IMR-90 (cell line): ENCODE data around the gene NR4A1. TPM values are rescaled to one million over a fixed set of nuclear protein-coding genes. Genes with fewer than 3 reads are reported as not detected.

Source experiments
- ATAC-seq: fragments of 200-7000 bp; cut with Tn5 transposase; 2 replicates; pipeline ENCODE4 v1.9.1; 2020; ENCODE audit warnings: low read depth, mild to moderate bottlenecking, moderate library complexity
- BruUV-seq: library from RNA; stranded (reverse); fragments of 400-500 nt; replicated peaks from 2 replicates; lab custom pipeline; 2021; lab: Mats Ljungman, UMichigan
- CTCF ChIA-PET: fragments of 300-600 bp; formaldehyde crosslinking; extraction: SDS; loops from one replicate; lab custom pipeline; 2021; ENCODE audit warnings: antibody characterized with exemption; lab: Yijun Ruan, JAX
- POLR2A ChIA-PET: fragments of 300-600 bp; sonication (Branson Sonifier 250); formaldehyde crosslinking; loops from one replicate; lab custom pipeline; 2022; ENCODE audit warnings: antibody characterized with exemption; ENCODE audit not compliant: unreplicated experiment; lab: Charles Lee
- DNase-seq: peaks from one replicate; pipeline ENCODE4 v3.0.0; 2013
- H2AFZ ChIP-seq: replicated peaks from 2 replicates; pipeline ENCODE3; 2013; ENCODE audit warnings: low read length, mild to moderate bottlenecking; ENCODE audit not compliant: poor library complexity
- H2AK5ac ChIP-seq: 2 replicates; pipeline ENCODE4 v1.6.1; 2013; ENCODE audit warnings: low read depth, low read length, inconsistent platforms
- H2AK9ac ChIP-seq: replicated peaks from 2 replicates; pipeline ENCODE3; 2013; ENCODE audit warnings: mild to moderate bottlenecking, low read depth, low read length, moderate library complexity; ENCODE audit not compliant: poor library complexity
- H2BK120ac ChIP-seq: 2 replicates; pipeline ENCODE4 v1.6.1; 2013; ENCODE audit warnings: low read depth, low read length, inconsistent platforms
- H2BK15ac ChIP-seq: 3 replicates; pipeline ENCODE4 v1.6.1; 2013; ENCODE audit warnings: low read depth, low read length, inconsistent platforms
- H2BK20ac ChIP-seq: 2 replicates; pipeline ENCODE4 v1.6.1; 2013; ENCODE audit warnings: low read depth, mild to moderate bottlenecking, inconsistent platforms, low read length, moderate library complexity
- H2BK5ac ChIP-seq: 2 replicates; pipeline ENCODE4 v1.6.1; 2013; ENCODE audit warnings: mild to moderate bottlenecking, low read depth, low read length, inconsistent platforms; ENCODE audit not compliant: poor library complexity, severe bottlenecking
- H3K14ac ChIP-seq: replicated peaks from 2 replicates; pipeline ENCODE4 v1.6.1; 2013; ENCODE audit warnings: low read depth, low read length, inconsistent platforms
- H3K18ac ChIP-seq: 2 replicates; pipeline ENCODE4 v1.6.1; 2013; ENCODE audit warnings: low read depth, low read length, control low read depth
- H3K23ac ChIP-seq: 2 replicates; pipeline ENCODE4 v1.6.1; 2013; ENCODE audit warnings: low read depth, low read length, inconsistent platforms
- H3K27ac ChIP-seq: 2 replicates; pipeline ENCODE4 v1.5.1; 2013; ENCODE audit warnings: mild to moderate bottlenecking, control low read depth, low read length; ENCODE audit not compliant: insufficient read depth
- H3K27me3 ChIP-seq: 2 replicates; pipeline ENCODE4 v1.6.1; 2013; ENCODE audit warnings: low read length; ENCODE audit not compliant: control insufficient read depth, insufficient read depth
- H3K36me3 ChIP-seq: 2 replicates; pipeline ENCODE4 v1.6.1; 2013; ENCODE audit warnings: low read length, mixed read lengths; ENCODE audit not compliant: control insufficient read depth, insufficient read depth
- H3K4ac ChIP-seq: 2 replicates; pipeline ENCODE4 v1.6.1; 2013; ENCODE audit warnings: low read depth, low read length, inconsistent platforms
- H3K4me1 ChIP-seq: 2 replicates; pipeline ENCODE4 v1.6.1; 2013; ENCODE audit warnings: low read length, mixed read lengths; ENCODE audit not compliant: control insufficient read depth, insufficient read depth
- H3K4me2 ChIP-seq: 2 replicates; pipeline ENCODE4 v1.6.1; 2013; ENCODE audit warnings: low read depth, mild to moderate bottlenecking, control low read depth, low read length, moderate library complexity
- H3K4me3 ChIP-seq: 2 replicates; pipeline ENCODE4 v1.5.1; 2013; ENCODE audit warnings: low read depth, mild to moderate bottlenecking, control low read depth, low read length, moderate library complexity; ENCODE audit not compliant: insufficient read depth
- H3K56ac ChIP-seq: 2 replicates; pipeline ENCODE4 v1.6.1; 2013; ENCODE audit warnings: low read length, inconsistent platforms; ENCODE audit not compliant: insufficient read depth; ENCODE audit errors: extremely low read depth
- H3K79me1 ChIP-seq, 2 experiments: 2 replicates each; pipeline ENCODE4 v1.6.1; 2013; ENCODE audit warnings: low read length in 2 of 2, inconsistent platforms in 1 of 2, low read depth in 1 of 2
- H3K9ac ChIP-seq: 2 replicates; pipeline ENCODE4 v1.6.1; 2013; ENCODE audit warnings: low read depth, low read length, control low read depth
- H3K9me1 ChIP-seq: 2 replicates; pipeline ENCODE4 v1.6.1; 2013; ENCODE audit warnings: low read length, inconsistent platforms; ENCODE audit not compliant: insufficient read depth
- H3K9me3 ChIP-seq: 2 replicates; pipeline ENCODE4 v1.6.1; 2013; ENCODE audit warnings: low read length; ENCODE audit not compliant: control insufficient read depth, insufficient read depth
- H4K20me1 ChIP-seq: 2 replicates; pipeline ENCODE4 v1.6.1; 2013; ENCODE audit warnings: low read length, inconsistent platforms; ENCODE audit not compliant: insufficient read depth
- H4K5ac ChIP-seq: 2 replicates; pipeline ENCODE4 v1.6.1; 2013; ENCODE audit warnings: mild to moderate bottlenecking, low read depth, low read length, control low read depth
- H4K8ac ChIP-seq, 2 experiments: 2 replicates each; pipeline ENCODE4 v1.6.1; 2013; ENCODE audit warnings: low read depth in 2 of 2, low read length in 2 of 2, control low read depth in 1 of 2, inconsistent platforms in 1 of 2
- H4K91ac ChIP-seq: 2 replicates; pipeline ENCODE4 v1.6.1; 2013; ENCODE audit warnings: low read depth, low read length, inconsistent platforms; ENCODE audit not compliant: insufficient read depth
- BHLHE40 ChIP-seq: fragments of 150-350 bp; IDR thresholded peaks from 2 replicates; pipeline ENCODE4 v1.6.1; 2016; ENCODE audit warnings: mild to moderate bottlenecking, low read depth, low read length
- CEBPB ChIP-seq: IDR thresholded peaks from 2 replicates; pipeline ENCODE4 v1.6.1; 2012; ENCODE audit warnings: low read depth, low read length, improper control_type of control experiment
- CHD1 ChIP-seq: IDR thresholded peaks from 2 replicates; pipeline ENCODE4 v1.6.1; 2012; ENCODE audit warnings: low read depth, low read length, improper control_type of control experiment
- ELK1 ChIP-seq: fragments of 150-350 bp; IDR thresholded peaks from 2 replicates; pipeline ENCODE4 v1.6.1; 2016; ENCODE audit warnings: low read depth, mild to moderate bottlenecking, low read length, moderate library complexity, borderline replicate concordance
- FOS ChIP-seq: fragments of 150-350 bp; IDR thresholded peaks from 2 replicates; pipeline ENCODE4 v1.6.1; 2016; ENCODE audit warnings: low read depth, low read length
- MAFK ChIP-seq: IDR thresholded peaks from 2 replicates; pipeline ENCODE4 v1.6.1; 2012; ENCODE audit warnings: low read depth, low read length, improper control_type of control experiment
- MAZ ChIP-seq: IDR thresholded peaks from 2 replicates; pipeline ENCODE4 v1.6.1; 2012; ENCODE audit warnings: low read depth, mild to moderate bottlenecking, low read length, improper control_type of control experiment, moderate library complexity, borderline replicate concordance
- MXI1 ChIP-seq: IDR thresholded peaks from 2 replicates; pipeline ENCODE4 v1.6.1; 2012; ENCODE audit warnings: low read depth, mild to moderate bottlenecking, low read length, moderate library complexity, borderline replicate concordance
- NFE2L2 ChIP-seq: fragments of 150-350 bp; IDR thresholded peaks from 2 replicates; pipeline ENCODE4 v1.6.1; 2016; ENCODE audit warnings: low read depth, mild to moderate bottlenecking, low read length
- POLR2A ChIP-seq: IDR thresholded peaks from 2 replicates; pipeline ENCODE4 v1.6.1; 2012; ENCODE audit warnings: mild to moderate bottlenecking, low read depth, low read length
- RCOR1 ChIP-seq: IDR thresholded peaks from 2 replicates; pipeline ENCODE4 v1.6.1; 2012; ENCODE audit warnings: mild to moderate bottlenecking, low read length, improper control_type of control experiment; ENCODE audit not compliant: insufficient replicate concordance
- SMC3 ChIP-seq: fragments of 150-350 bp; IDR thresholded peaks from 2 replicates; pipeline ENCODE4 v1.6.1; 2016; ENCODE audit warnings: low read depth, mild to moderate bottlenecking, antibody characterized with exemption, low read length, moderate library complexity
- WGBS, 2 experiments: methylation state at CpG; one replicate each; pipeline versions ENCODE4 v1.1.5 to v1.1.7; 2013; ENCODE audit warnings: missing lambda C conversion rate in 2 of 2; ENCODE audit not compliant: insufficient read length in 1 of 2; ENCODE audit errors: extremely low coverage in 2 of 2; 5-methylcytosine and 5-hydroxymethylcytosine counted together
- dilution Hi-C: fragments of 300-500 bp; cut with HindIII; formaldehyde crosslinking; loops from one replicate; pipeline ENCODE4 v1.14.3; 2018; ENCODE audit warnings: low sequenced_read_pairs; ENCODE audit not compliant: unreplicated experiment
- in situ Hi-C: fragments of 300-500 bp; cut with MboI; formaldehyde crosslinking; loops from 3 replicates; pipeline ENCODE4 v1.14.3; 2019; ENCODE audit warnings: low sequenced_read_pairs, inconsistent platforms, mixed read lengths
- intact Hi-C: fragments of 100-400 bp; cut with micrococcal nuclease; formaldehyde crosslinking; loops from 2 replicates; pipeline ENCODE4 v1.10.0; 2022
- polyA plus RNA-seq, 3 experiments: library from polyadenylated mRNA; depleted of rRNA; stranded (reverse); fragments of >200 nt; gene quantifications; 2 replicates each; pipeline ENCODE4 v1.2.3, GENCODE V29; 2012; ENCODE audit warnings: low replicate concordance in 1 of 3
- total RNA-seq: library from RNA; depleted of rRNA; stranded (reverse); fragments of >200 nt; gene quantifications from 2 replicates; pipeline ENCODE4 v1.2.3, GENCODE V29; 2012
- TF ChIP-seq, protein P1 (sequence below): fragments of 150-350 bp; IDR thresholded peaks from 2 replicates; pipeline ENCODE4 v1.6.1; 2017; ENCODE audit warnings: mild to moderate bottlenecking, antibody characterized with exemption, low read length, low read depth

NR4A1 gene
- total and polyA plus RNA-seq, 2 of the 4 experiments (the other 2 are of a cell fraction): 6.6 to 34.1 TPM

GRCh38 chr12:52033446-52034140 is 17.6 kb upstream of the NR4A1 start:
- Histone ChIP-seq H3K36me3 (no peaks in the 10 kb centered on the region), H3K9me3 (no peaks in the 10 kb centered on the region), H3K4me2 (peak overlapping the region; percentile 80), H2AK5ac (peak overlapping the region; percentile 67), H4K5ac (peak overlapping the region; percentile 72), H2BK5ac (peak overlapping the region; percentile 65), H2BK120ac (peak overlapping the region; percentile 64; the same call in 1 of the 2 replicates), H3K4me1 (peaks cover 8% of the 10 kb centered on the region), H3K23ac (peak overlapping the region; percentile 8; the same call in 1 of the 2 replicates), H2AFZ (peak overlapping the region; percentile 90), H3K27ac (peak overlapping the region; percentile 77), H4K20me1 (peaks cover 5% of the 10 kb centered on the region; the same call in 1 of the 2 replicates), H3K9me1 (peaks cover 7% of the 10 kb centered on the region), H3K4me3 (peak overlapping the region; percentile 51), H2BK15ac (0 out of 3 replicates have a peak overlapping the region, but pooled peaks have one; percentile 41), H4K91ac (peak overlapping the region; percentile 67), H3K9ac (peak overlapping the region; percentile 65), H4K8ac (peak overlapping the region; percentile 70 to 87), H3K79me1 (peaks cover 0 to 21% of the 10 kb centered on the region in 2 experiments; a peak in 2 of 4 replicates), H3K14ac (peak overlapping the region; percentile 39), H3K18ac (peak overlapping the region; percentile 70; the same call in 1 of the 2 replicates), H2BK20ac (peak overlapping the region; percentile 1; the same call in 1 of the 2 replicates), H3K27me3 (no peaks in the 10 kb centered on the region), H2AK9ac (peak overlapping the region; percentile 77), H3K4ac (peak overlapping the region; percentile 84), H3K56ac (peak overlapping the region; percentile 53; the same call in 1 of the 2 replicates)
- DNase-seq (no peak), ATAC-seq (no peak)
- TSS peak; percentile 82 for BruUV-seq
- dilution Hi-C loops (no loop called here), in situ Hi-C loops (no loop called here), intact Hi-C loops (loop anchor here (2.0 kb wide), 2 partner anchors 37 to 49 kb away; no protein-coding TSS in a partner anchor)
- ChIA-PET POLR2A (interaction anchor here (0.6 to 1.2 kb wide), 4 partner anchors 15 to 973 kb away, joined by 3 to 12 read pairs (median 4); partner anchors contain the start of gene NR4A1), CTCF (interaction anchor here (0.6 to 1.6 kb wide), 4 partner anchors 10 to 40 kb away, joined by 3 to 9 read pairs (median 6); no protein-coding TSS in a partner anchor)
- WGBS, 2 experiments: 65% methylated on average over 3 of the region's 13 CpGs; no CpG with 5 or more reads in 1 of the 2 experiments
- TF ChIP-seq CEBPB (no peak), ELK1 (no peak), RCOR1 (no peak), MAZ (no peak), FOS (no peak), MXI1 (no peak), NFE2L2 (no peak), MAFK (no peak), POLR2A (peak; percentile 15; the same call in 1 of the 2 replicates), SMC3 (no peak), BHLHE40 (no peak), CHD1 (0 out of 2 replicates have a peak, but pooled peaks have one; percentile 28)
- TF ChIP-seq, protein P1, sequence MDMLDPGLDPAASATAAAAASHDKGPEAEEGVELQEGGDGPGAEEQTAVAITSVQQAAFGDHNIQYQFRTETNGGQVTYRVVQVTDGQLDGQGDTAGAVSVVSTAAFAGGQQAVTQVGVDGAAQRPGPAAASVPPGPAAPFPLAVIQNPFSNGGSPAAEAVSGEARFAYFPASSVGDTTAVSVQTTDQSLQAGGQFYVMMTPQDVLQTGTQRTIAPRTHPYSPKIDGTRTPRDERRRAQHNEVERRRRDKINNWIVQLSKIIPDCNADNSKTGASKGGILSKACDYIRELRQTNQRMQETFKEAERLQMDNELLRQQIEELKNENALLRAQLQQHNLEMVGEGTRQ: no peak
